HG02642 (cell line): ENCODE results near the gene MED15.
"Not testable (repeated sequence)": the region's sequence is repeated elsewhere in the genome, so short reads cannot be mapped to it uniquely, and the experiment has no call there.

Experiments
- ATAC-seq: cut with Tn5 transposase; IDR thresholded peaks from one replicate; pipeline ENCODE4 v1.9.1; 2021; ENCODE audit warnings: mild to moderate bottlenecking; ENCODE audit not compliant: unreplicated experiment, poor library complexity

Gene MED15

DNA sequence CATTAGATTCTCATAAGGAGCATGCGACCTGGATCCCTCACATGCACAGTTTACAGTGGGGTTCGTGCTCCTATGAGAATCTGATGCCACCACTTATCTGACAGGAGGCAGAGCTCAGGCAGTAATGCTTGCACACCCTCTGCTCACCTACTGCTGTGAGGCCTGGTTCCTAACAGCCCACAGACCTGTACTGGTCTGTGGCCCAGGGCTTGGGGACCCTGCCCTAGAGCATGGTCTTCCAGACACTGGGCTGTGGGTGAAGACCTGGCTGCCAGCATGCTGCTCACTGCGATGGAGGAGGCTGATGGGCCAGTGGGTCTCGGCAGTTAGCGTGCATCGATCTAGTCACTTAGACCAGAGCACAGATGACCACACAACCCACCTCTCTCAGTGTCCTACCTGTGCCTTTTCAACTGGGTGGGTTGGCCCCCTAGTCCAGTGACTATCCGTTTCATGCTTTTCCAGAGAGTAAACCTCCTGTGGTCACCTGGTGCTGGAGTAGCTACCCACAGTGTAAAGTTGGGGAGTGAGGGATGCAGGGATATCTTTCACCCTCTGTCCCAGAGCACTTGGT lies 21.1 kb downstream of the MED15 start:
- no peak for ATAC-seq

- no peak for ATAC-seq
Measured at GRCh38 chr22:20530368-20531153, 23.2 kb downstream of the MED15 start.

GRCh38 chr22:20531154-20531403 lies 23.7 kb downstream of the MED15 start:
- no peak for ATAC-seq

DNA sequence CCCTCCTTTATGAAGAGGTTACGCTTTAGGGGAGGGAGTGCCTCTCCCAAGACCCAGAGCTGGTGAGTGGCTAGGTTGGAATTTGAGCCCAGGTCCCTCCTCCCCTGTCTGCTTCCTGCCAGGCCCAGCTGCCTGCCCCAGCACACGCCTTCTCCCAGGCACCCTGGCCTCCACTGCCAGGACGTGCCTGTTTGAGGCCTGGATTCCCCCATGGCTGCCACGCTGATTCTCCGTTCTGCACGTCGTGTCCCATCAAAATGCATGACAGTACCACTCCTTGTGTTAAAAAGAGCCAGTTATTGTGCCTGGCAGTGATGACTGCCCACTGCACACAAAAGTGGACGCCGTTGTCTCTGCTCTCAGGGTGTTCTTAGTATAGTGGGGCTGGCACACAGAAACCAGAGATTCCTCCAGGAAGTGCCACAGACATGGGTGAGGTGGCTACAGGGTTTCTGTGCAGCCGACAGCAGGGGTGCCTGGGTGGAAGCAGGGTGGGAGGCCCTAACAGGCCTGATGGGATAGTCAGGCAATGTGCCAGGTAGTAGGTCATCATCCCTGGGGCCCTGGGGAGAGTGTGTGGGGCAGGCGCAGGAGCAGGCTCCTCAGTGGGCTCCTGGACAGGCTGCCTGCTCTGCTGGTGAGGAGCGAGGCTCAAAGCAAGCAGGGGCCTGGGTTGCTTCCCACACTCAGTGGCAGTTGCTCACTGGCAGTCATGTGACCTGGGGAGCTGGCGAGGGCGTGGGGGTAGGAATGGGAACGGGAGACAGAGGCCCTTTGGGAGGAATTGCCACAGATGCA lies 24.2 kb downstream of the MED15 start:
- ATAC-seq, result no peak

DNA sequence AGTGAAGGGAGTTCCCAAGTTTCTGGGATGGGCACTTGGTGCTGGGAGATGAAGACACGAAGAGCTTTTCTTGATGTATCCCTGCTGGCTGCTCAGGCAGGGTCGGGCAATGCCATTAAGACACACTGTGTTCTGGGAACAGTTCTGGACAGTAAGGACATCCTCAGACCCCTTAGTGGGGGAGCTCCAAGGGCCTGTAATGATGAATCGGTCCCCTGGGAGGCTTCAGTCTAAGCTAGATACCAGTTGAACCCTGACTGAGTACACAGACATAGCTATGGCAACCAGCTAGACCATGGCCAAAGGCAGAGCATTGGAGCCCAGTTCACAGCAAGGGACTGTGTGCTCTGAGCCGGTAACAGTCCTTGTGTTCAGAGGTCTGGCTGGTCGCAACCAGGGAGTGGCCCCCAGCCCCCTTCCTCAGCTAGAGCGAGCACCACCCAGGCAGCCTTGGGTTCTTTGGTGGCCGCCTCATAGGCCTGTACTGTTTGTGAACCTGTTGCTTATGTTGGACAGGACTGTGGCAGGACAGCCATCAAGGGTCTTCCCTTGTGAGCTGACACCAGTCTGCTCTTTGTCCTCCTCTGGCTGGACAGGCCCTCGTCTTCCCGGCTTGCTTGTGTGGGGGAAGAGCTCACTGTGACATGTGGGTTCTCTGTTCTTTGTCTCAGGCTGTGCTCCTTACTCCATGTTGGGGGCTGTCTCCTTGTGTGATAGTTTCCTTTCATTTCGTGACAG lies 25.0 kb downstream of the MED15 start:
- no peak for ATAC-seq

DNA sequence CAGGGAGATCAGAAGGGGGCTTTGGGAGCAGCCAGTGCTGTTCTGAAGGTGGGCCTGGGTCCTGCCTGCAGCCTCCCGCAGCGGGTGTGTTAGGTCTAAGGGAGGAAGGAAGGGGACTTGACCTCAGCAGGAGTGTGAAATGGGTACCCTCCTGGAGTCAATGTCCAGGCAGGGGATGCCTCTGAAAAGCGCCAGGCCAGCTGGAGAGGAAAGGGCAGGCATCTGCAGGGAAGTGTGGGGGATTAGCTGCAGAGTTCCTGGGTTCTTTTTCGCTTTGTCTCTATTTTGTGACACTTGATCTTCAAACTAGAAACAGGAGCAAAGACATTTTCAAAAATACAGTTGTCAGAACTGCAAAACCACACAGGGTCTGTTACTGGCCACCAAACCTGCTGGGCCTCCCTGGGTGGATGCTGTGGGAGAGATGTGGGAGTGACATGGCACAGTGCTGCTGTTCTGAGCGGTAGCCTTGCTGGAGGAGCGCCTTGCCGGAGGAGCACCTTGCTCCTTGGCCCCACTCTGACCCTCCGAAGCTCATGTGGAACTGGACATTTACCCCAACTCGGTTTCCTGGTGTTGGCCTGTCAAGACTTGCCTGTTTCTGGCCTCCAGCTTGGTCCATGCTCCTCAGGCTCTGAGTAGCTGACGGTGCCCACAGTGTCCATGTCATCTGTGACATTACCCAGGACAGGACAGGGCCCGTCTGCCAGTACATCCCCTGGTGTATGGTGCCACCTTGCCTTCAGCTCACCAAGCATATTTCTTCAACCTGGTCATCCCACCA lies 25.9 kb downstream of the MED15 start:
- ATAC-seq, result no peak

- ATAC-seq, result no peak
Measured at GRCh38 chr22:20533879-20534265, 26.5 kb downstream of the MED15 start.

DNA sequence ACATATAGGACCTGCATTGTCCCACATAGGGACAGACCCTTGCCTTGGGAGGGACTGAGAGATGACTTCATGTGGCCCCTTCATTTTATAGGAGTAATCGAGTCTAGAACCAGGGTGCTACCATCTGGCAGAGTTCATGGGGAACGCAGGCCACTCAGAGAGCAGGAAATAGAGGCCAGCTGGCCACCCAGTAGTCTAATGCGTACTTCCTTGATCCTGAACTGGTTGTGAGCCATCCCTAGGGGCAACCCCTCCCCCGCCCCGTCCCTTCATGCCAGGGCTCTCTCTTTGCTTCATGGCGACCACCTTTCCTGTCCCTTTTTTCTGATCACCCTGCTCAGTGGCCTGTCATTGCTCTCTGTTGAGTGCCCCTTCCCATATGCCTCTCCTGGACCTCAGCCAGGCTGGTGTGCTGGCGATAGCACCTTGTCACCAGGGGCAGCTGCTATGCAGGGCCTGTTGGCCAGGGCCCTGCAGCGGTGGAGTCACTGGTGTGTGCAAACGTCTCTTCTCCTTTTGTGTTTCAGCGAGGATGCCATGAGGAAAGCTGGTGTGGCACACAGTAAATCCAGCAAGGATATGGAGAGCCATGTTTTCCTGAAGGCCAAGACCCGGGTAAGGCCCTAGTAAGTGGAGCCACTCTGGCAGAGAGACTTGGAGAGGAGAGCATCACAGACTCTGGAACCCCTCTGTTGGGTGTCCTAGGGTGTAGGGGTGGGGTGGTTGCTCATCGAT lies 29.3 kb downstream of the MED15 start:
- ATAC-seq, result no peak

DNA sequence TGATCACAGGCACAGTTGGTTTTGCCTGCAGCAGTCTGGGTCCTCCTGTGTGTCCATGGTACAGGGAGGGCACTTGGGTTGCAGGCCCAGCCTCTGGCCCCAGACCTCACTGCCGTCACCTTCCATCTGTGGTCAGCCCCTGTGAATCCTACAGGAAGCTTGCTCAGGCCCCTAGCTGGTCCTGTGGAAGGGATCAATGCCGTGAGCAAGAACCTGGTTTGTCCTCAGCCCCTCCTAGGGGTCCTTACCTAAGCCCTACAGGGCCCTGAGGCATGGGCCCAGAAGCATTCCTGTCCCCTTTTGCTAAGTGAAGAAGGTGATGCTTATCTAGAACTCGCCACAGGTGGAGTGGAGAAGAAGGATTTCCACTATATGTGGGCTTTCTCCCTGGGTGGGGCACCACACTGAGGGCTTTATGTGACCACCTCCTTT lies 29.9 kb downstream of the MED15 start:
- ATAC-seq, result no peak

DNA sequence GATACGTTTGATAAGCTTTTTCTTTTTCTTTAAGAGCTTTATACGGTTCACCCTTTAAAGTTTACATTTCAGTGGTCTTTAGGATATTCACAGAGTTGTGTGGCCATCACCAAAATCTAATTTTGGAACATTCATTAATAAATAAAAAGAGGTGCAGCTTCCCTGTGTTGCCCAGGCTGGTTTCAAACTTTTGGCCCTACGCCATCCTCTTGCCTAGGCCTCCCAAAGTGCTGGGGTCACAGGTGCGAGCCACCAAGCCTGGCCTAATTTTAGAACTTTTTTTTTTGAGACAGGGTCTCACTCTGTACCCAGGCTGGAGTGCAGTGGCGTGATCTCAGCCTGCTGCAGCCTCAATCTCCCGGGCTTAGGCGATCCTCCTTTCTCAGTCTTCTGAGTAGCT lies 30.6 kb downstream of the MED15 start:
- no peak for ATAC-seq

DNA sequence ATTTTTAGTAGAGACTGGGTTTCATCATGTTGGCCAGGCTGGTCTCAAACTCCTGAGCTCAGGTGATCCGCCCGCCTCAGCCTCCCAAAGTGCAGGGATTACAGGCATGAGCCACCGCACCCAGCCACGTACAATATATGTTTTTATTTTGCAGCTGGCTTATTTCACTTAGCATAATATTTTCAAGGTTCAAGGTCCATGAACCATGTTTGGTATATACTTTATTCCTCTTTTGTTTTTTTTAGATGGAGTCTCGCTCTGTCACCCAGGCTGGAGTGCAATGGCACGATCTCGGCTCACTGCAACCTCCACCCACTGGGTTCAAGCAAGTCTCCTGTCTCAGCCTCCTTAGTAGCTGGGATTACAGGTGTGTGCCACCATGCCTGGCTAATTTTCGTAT lies 31.5 kb downstream of the MED15 start:
- not testable (repeated sequence) for ATAC-seq

DNA sequence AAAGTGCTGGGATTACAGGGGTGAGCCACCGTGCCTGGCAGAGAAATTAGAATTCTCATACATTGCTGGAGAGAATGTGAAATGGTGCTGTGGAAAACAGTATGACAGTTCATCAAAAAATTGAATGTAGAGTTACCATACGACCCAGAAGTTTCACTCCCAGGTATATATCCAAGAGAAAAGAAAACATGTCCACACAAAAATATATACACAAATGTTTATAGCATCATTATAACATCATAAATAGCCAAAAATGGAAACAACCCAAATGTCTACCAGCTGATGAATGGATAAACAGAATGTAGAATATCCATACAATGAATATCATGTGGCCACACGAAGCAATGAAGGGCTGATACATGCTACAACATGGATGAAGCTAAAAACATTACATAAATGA lies 34.6 kb downstream of the MED15 start:
- no peak for ATAC-seq

DNA sequence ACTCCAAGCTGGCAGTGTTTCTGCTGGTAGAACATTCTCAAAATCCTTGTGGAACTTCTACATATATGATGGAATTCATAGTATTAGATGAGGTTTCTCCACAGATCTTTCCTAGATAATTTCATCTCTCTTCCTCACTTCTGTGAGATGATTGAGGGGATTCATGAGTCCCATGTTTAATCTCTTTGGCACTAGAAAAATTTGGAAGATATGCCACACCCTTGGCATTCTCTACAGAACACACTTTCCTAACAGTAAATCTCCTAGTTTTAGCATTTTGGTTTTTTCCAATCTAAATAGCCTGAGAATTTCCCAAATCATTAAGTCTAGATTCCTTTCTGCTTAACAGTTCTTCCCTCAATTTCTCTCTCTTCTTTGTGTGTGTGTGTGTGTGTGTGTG lies 35.3 kb downstream of the MED15 start:
- ATAC-seq, result no peak

DNA sequence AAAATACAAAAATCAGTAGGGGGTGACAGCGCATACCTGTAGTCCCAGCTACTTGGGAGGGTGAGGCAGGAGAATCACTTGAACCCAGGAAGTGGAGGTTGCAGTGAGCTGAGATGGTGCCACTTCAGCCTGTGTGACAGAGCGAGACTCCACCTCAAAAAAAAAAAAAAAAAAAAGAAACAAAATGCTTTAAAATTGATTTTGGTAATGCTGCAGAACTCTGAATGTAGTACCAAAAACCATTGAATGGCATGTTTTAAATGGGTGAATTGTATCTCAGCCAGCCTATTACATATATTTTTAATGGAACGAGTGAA lies 37.9 kb downstream of the MED15 start:
- ATAC-seq, result not testable (repeated sequence)

DNA sequence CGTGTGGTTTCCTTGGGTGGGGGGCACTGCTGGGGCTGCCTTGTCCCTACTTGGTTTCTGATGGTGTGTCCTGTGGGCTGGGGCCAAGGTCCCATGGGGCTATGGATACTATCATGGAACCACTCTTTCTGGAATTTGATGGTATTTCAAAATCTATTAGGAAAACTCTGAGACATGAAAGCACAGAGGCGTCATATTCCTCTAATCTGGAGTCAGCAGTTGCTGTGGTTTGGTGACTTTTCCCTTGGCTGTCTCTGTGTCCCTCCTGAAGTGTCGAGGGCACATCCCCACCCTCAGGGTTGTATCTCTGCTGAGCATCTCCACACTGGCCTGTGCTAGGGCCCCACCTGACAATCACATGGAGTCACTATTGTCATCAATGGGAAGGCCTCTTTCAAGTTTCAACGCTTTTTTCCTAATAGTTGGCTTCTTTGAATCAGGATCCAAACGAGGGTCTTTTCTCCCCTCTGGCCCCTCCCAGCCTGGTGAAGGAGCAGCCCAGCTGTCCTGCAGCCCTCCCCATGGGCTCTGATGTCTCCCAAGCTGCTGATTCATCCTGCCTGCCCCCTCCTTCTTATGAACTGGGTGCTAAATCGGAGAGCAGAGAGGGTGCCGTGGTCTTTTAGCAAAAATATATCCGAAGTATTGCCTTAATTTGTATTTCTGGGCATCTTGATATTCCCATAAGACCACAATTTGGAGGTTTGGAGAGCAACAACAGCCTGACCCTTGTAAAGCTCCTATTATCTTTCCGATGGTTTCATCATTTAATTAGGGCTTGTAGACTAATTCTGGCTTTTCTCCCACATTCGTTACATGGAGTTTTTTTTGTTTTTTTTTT lies 38.5 kb downstream of the MED15 start:
- no peak for ATAC-seq

- ATAC-seq, result no peak
Measured at GRCh38 chr22:20546541-20546950, 39.1 kb downstream of the MED15 start.

GRCh38 chr22:20547029-20547428 lies 39.6 kb downstream of the MED15 start:
- ATAC-seq, result no peak

GRCh38 chr22:20548806-20549205 lies 41.4 kb downstream of the MED15 start:
- ATAC-seq, result no peak
